ENCODE measurements around the gene ACTR3C. TPM values are rescaled to one million over a fixed set of nuclear protein-coding genes. Genes with fewer than 3 reads are reported as not detected.

ACTR3C gene
- total and polyA plus RNA-seq, 8 donors = 2.3 to 68.7 (median 9.7) TPM

GRCh38 chr7:150358433-150358832 lies 35.1 kb upstream of the ACTR3C start:
- no peaks in the 10 kb centered on the region for H3K27me3 ChIP-seq
- peaks cover 0 to 29% (median 9%) of the 10 kb centered on the region in 4 donors for H3K4me1 ChIP-seq
- no peak overlapping the region for H3K4me3 ChIP-seq
- H3K27ac ChIP-seq = no peak overlapping the region
- 89 to 99% (median 96%) methylated on average over 4 of the region's 4 CpGs for WGBS, 5 donors
- no peaks in the 10 kb centered on the region for H3K36me3 ChIP-seq
- DNase-seq = no peak
- H3K9me3 ChIP-seq = no peaks in the 10 kb centered on the region
- TF ChIP-seq, protein P1, sequence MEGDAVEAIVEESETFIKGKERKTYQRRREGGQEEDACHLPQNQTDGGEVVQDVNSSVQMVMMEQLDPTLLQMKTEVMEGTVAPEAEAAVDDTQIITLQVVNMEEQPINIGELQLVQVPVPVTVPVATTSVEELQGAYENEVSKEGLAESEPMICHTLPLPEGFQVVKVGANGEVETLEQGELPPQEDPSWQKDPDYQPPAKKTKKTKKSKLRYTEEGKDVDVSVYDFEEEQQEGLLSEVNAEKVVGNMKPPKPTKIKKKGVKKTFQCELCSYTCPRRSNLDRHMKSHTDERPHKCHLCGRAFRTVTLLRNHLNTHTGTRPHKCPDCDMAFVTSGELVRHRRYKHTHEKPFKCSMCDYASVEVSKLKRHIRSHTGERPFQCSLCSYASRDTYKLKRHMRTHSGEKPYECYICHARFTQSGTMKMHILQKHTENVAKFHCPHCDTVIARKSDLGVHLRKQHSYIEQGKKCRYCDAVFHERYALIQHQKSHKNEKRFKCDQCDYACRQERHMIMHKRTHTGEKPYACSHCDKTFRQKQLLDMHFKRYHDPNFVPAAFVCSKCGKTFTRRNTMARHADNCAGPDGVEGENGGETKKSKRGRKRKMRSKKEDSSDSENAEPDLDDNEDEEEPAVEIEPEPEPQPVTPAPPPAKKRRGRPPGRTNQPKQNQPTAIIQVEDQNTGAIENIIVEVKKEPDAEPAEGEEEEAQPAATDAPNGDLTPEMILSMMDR (IDR thresholded peaks at IDR 0.05) = no peak
- TF ChIP-seq POLR2A (IDR thresholded peaks at IDR 0.05) (no peak), POLR2AphosphoS5 (IDR thresholded peaks at IDR 0.05) (no peak), EP300 (IDR thresholded peaks at IDR 0.05) (no peak)
- intact Hi-C loops (cut with DNase I; ENCODE audit: low total_unique reads) = no loop called here

DNA sequence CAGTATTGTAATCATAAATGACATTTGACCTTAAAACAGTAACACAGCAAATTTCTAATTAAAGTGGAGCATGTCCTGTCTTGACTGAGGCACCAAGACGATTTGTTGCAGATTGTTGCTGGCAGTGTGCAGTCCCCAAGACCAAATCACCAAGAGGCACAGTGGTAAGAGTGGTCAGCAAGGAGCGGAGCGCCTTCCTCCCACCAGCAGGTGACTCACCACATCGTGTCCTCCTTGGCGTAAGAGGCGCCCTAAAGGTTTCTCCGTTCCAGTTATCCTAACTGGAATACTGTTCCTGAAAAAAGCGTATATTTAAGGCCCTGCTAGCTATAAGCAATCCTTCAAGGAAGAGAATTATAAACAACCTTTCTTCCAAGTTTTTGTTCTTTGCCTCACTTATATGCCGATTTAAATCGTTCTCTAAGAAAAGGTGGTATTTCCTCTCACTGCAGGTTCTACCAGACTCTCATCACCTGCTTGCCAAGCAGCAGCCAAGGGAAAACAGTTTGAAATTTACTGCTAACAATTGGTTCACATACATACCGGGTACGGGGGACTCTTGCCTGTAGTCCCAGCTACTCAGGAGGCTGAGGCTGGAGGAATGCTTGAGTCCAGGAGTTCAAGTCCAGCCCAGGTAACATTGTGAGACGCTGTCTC lies 34.6 kb upstream of the ACTR3C start:
- TF ChIP-seq EP300 (IDR thresholded peaks at IDR 0.05) = no peak
- TF ChIP-seq POLR2AphosphoS5 (IDR thresholded peaks at IDR 0.05) = no peak
- TF ChIP-seq, protein P1 (IDR thresholded peaks at IDR 0.05) = no peak
- no peak for TF ChIP-seq POLR2A (IDR thresholded peaks at IDR 0.05)
- Histone ChIP-seq H3K9me3 (no peaks in the 10 kb centered on the region), H3K4me3 (no peak overlapping the region), H3K4me1 (peaks cover 0 to 29% (median 9%) of the 10 kb centered on the region in 4 donors), H3K27me3 (no peaks in the 10 kb centered on the region), H3K27ac (no peak overlapping the region), H3K36me3 (no peaks in the 10 kb centered on the region)
- intact Hi-C loops (cut with DNase I; ENCODE audit: low total_unique reads) = no loop called here
- 81 to 83% (median 83%) methylated on average over 13 of the region's 13 CpGs for WGBS, 5 donors
- peak in 1 of 2 donors; percentile 2 for DNase-seq

DNA sequence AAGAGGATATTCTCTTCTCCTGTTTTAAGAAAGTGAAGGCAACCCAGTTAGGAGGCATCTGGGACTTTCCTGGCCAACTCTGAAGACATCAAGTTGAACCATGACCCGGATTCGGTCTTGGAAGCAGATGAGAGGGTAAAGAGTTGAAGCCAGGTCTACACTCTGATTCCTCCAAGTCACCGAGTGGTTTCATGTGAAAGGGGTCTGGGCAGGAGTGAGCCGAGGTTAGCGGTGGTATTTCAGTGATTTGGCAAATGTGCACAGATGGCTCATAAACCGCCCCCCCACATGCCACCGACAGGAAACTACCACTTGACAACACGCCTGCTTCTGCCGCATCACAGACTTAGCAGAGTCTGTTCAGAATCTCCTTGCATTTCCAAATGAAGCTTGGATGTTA lies 33.9 kb upstream of the ACTR3C start:
- DNase-seq = peak in 1 of 2 donors; percentile 61
- Histone ChIP-seq H3K4me3 (no peak overlapping the region), H3K4me1 (peaks cover 0 to 33% (median 9%) of the 10 kb centered on the region in 4 donors), H3K27ac (peak overlapping the region in 1 of 5 donors; percentile 28), H3K27me3 (no peaks in the 10 kb centered on the region), H3K36me3 (no peaks in the 10 kb centered on the region), H3K9me3 (no peaks in the 10 kb centered on the region)
- WGBS, 5 donors = 52 to 75% (median 66%) methylated on average over 9 of the region's 9 CpGs
- intact Hi-C loops (cut with DNase I; ENCODE audit: low total_unique reads) = no loop called here
- TF ChIP-seq POLR2A (IDR thresholded peaks at IDR 0.05) = no peak
- no peak for TF ChIP-seq POLR2AphosphoS5 (IDR thresholded peaks at IDR 0.05)
- no peak for TF ChIP-seq EP300 (IDR thresholded peaks at IDR 0.05)
- TF ChIP-seq, protein P1 (IDR thresholded peaks at IDR 0.05) = no peak

GRCh38 chr7:150356265-150356897 lies 33.0 kb upstream of the ACTR3C start:
- WGBS, 5 donors = 31 to 44% (median 39%) methylated on average over 6 of the region's 6 CpGs
- H3K27me3 ChIP-seq = no peaks in the 10 kb centered on the region
- H3K27ac ChIP-seq = peak overlapping the region in 2 of 5 donors; percentile 46 to 68
- H3K36me3 ChIP-seq = no peaks in the 10 kb centered on the region
- peaks cover 0 to 40% (median 12%) of the 10 kb centered on the region in 4 donors for H3K4me1 ChIP-seq
- no peaks in the 10 kb centered on the region for H3K9me3 ChIP-seq
- DNase-seq = peak in 1 of 2 donors; percentile 67
- TF ChIP-seq EP300 (IDR thresholded peaks at IDR 0.05) = no peak
- TF ChIP-seq, protein P1 (IDR thresholded peaks at IDR 0.05) = peak in 3 of 7 experiments; percentile 50 to 61 (median 58)
- intact Hi-C loops (cut with DNase I; ENCODE audit: low total_unique reads) = no loop called here
- H3K4me3 ChIP-seq = no peak overlapping the region

Data from stomach (tissue), 9 donors.